C4-2B (cell line): ENCODE data around the gene MACROD1.

Experiments
- ZFX ChIP-seq: fragments of 450-650 bp; IDR thresholded peaks from 2 replicates; pipeline ENCODE4 v1.6.1; 2017
- TF ChIP-seq, protein P1 (sequence below): fragments of 450-650 bp; conservative IDR thresholded peaks from 2 replicates; pipeline ENCODE4 v1.5.1; 2017; ENCODE audit warnings: mild to moderate bottlenecking

DNA sequence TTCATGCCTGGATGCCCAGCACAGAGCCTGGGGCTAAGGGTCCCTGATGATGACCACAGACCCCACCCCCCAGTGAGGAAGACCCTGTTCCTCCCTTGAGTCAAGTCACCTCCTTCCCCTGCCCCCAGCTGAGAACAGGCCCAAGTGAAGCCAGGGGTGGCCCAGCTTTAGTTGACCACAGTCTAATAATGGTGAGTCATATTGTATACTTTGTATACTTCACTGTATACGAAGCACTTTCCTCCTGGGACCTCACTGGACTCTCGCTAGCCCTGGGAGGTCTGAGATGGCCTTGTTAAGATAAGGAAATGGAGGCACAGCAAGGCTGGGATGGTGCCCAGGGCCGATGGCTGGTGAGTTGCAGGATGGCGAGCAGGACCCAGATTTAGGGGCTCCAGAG, 133.9 kb downstream of the MACROD1 start:
- TF ChIP-seq, protein P1, sequence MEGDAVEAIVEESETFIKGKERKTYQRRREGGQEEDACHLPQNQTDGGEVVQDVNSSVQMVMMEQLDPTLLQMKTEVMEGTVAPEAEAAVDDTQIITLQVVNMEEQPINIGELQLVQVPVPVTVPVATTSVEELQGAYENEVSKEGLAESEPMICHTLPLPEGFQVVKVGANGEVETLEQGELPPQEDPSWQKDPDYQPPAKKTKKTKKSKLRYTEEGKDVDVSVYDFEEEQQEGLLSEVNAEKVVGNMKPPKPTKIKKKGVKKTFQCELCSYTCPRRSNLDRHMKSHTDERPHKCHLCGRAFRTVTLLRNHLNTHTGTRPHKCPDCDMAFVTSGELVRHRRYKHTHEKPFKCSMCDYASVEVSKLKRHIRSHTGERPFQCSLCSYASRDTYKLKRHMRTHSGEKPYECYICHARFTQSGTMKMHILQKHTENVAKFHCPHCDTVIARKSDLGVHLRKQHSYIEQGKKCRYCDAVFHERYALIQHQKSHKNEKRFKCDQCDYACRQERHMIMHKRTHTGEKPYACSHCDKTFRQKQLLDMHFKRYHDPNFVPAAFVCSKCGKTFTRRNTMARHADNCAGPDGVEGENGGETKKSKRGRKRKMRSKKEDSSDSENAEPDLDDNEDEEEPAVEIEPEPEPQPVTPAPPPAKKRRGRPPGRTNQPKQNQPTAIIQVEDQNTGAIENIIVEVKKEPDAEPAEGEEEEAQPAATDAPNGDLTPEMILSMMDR: no peak
- no peak for TF ChIP-seq ZFX
